GM19240 (cell line): ENCODE results near the gene RAPGEF5.

Experiments used
- DNase-seq: peaks from one replicate; pipeline ENCODE4 v3.0.0; 2011; ENCODE audit warnings: low spot score; ENCODE audit not compliant: insufficient read length

Gene RAPGEF5

DNA sequence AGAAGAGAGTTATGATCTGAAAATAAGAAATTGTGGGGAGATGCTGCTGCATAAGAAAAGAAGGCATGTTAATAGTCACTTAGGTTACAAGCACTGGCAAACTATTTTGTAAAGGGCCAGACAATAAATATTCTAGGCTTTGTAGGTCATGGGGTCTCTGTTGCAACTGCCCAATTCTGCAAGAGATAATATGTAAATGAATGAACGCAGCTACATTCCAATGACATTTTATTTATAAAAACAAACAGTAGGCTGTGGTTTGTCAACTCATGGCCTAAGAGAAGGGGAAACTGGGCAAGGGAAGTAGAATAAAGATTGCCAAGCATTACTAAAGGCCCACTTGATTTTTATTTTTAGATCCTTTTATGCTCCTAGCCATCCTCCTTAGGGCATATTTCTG is 133.1 kb downstream of the RAPGEF5 start:
- no peak for DNase-seq

DNA sequence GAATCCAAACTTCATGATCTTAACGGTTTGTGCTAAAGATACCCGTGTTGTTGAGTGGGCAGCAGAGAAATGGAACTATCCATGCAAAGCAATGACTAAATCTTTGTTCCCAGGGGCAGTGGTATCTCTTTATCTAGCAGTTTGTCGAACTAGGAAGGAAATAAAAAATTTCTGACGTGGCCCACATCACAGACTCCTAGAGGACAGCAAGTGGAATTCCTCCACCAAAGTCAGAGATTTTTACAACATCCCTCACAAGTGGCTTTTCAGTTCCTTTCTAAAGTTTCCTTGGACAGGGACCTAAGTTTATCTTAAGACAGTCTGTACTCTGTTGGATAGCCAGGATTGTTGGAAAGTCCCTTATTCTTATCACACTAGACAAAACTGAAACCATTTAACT is 136.0 kb downstream of the RAPGEF5 start:
- no peak for DNase-seq

DNA sequence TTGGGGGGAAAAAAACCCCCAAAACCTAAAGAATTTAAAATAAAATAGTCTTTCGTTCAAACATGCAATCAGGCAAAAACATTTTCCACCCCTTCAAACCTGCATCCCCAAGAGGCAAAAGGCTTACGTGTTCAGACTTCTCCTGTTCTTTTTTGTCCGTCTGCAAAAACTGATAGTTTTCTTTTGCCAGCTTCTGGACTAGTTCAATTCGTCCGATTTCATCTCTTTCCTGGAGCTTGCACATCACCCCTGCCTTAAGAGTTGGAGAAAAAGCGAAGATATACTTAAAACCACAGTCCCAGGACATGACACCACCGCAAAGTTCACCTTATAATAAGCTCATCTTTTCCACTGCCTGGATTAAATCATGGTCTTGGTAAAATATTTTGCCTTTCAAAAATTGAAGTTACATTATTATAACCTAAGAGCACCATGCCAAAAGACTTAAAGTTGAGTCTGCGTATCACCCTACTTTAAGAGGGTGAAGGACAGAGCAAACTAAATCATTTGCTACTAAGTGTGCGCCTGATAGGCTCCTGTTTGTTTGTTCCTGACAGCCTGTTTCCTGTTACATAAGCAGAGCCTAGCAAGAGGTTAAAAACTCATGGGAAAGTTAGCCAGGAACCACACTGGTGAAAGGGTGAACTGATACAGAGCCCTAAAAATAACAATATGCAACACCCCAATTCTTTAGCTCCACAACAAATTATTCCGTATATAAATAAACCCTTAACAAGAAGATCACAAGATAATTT is 137.0 kb downstream of the RAPGEF5 start:
- DNase-seq = no peak

GRCh38 chr7:22219036-22219435 is 137.9 kb downstream of the RAPGEF5 start:
- DNase-seq = no peak

- DNase-seq = no peak
Observed at GRCh38 chr7:22216832-22217475, 140.0 kb downstream of the RAPGEF5 start.

GRCh38 chr7:22216309-22216708 is 140.6 kb downstream of the RAPGEF5 start:
- DNase-seq = no peak

- DNase-seq = no peak
Observed at GRCh38 chr7:22214000-22214399, 143.0 kb downstream of the RAPGEF5 start.

- no peak for DNase-seq
Observed at GRCh38 chr7:22213081-22213480, 143.9 kb downstream of the RAPGEF5 start.

DNA sequence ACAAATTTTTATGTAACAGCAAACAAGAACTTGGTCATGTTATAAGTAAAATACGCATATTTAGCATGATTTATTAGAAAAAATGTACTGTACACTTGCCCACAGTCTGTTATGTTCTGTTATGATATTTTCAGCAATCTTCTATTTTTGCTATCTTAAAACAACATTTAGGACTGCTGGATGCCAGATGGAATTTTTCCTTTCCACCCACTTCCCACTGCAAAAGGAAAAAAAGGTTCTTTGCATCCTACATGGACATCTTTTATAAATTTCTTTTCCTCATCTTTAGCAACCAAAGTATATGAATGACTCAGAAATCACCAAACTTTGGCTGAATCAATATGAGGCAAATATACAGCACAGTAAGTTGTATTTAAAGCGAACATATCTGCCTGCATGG is 146.0 kb downstream of the RAPGEF5 start:
- no peak for DNase-seq

DNA sequence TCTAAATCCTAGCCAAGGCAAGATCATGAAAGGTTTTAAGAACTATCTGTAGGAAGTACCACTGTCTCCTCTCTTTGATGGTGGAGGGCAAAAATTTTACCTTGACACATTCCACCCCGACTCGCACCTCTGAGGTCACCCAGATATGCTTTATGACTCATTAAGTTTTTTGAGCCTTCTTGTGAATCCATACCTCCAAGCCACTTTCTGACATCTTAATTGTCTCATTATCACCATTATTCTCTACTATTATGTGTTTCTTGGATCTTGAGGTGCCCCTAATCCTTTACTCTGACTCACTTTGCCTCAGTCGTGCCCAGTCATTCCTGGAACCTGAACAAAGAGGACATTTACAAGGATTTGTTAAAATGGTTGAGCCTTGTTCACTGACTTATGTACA is 146.6 kb downstream of the RAPGEF5 start:
- DNase-seq = no peak

- no peak for DNase-seq
Observed at GRCh38 chr7:22208799-22209198, 148.2 kb downstream of the RAPGEF5 start.

DNA sequence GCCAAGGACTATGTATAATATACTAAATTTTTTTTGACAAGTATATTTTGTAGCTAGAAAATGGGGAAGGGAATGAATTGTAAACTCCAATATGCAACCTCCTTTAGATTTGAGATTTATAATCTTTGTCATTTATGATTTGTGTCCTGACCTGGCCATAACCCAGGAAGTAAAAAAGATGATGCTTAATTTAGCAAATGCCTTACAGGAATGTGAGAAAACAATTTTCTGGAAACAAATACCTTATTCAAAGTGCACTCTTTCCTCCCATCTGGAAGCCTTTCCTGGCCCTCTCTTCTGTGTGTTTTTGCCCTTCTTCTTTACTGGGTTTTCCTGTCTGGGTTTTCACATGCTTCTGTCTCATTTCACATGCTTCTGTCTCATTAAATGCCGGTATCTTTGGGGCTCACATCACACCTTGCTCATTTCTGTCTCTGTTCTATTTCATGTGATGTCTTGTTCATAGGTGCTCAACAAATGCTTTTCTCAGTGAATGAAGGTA is 149.2 kb downstream of the RAPGEF5 start:
- no peak for DNase-seq

GRCh38 chr7:22205631-22206030 is 151.3 kb downstream of the RAPGEF5 start:
- no peak for DNase-seq

GRCh38 chr7:22204312-22204711 is 152.6 kb downstream of the RAPGEF5 start:
- DNase-seq = no peak

GRCh38 chr7:22202141-22202540 is 154.8 kb downstream of the RAPGEF5 start:
- DNase-seq = no peak

DNA sequence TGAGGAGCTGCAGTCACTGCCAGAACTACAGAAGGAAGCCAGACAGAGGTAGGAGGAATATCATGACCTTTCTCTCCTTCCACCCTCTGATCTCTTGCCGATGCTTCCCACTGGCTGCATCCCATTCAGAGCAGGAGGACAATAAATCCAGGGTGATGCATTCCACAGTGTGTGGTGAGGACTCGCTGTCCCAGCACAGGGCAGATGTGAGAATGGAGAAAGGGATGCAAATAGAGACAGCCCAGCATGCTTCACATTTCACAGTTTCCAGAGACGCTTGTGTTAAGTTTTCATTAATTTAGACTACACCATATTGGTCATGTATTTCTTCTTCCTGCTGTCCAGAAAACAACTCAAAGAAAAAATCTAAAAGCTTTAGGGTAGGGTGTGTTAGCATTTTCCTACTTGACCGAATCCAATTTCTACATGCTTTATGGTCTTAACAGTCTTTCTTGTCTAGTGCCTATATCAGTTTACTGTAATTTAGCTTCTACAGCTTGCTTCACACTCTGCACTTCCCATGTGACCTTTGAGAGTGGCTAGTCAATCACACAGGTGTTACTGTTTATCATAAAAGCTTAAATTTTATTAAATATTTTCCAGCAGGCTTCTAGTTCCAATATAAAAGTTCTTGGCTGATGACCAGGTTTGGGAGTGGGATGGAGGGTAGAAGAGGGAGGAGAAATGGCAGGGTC is 155.6 kb downstream of the RAPGEF5 start:
- no peak for DNase-seq

- DNase-seq = no peak
Observed at GRCh38 chr7:22200777-22201176, 156.2 kb downstream of the RAPGEF5 start.

DNA sequence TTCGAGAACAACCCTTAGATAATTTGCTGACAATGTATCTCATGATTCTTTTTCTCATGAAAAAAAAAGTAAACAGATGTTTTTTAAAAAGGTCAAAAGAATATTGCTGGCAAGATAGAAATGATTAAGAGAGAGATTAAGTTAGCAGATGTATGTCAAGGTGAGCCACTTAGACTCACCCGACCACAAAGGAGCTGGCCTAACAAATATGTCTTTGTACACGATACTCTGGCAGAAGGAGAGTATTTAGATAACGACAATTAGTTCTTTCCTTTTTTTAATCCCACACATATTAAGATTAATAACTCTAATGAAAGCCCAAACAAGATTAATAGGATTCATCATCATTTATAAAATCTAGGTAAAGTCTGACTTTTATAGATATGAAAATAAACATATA is 156.7 kb downstream of the RAPGEF5 start:
- DNase-seq = no peak

DNA sequence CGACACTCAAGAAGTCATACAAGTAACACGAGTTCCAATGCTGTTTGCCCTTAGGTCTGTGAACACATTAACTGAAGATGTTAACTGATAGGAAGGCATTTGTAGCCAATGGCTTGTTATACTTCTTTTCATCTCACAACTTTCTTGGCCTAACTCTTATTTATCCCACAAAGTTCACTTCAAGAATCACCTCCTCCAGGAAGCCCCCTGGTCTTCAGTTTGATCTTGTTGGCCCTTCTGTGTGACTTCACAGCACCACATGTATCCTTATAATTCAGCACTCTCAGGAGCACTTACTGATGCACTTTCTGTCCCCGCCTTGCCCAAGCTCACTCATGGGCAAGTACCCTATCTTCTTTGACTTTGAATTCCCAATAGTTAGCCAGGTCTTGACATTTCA is 159.6 kb downstream of the RAPGEF5 start:
- DNase-seq = no peak

- DNase-seq = no peak
Observed at GRCh38 chr7:22196429-22196828, 160.5 kb downstream of the RAPGEF5 start.

- no peak for DNase-seq
Observed at GRCh38 chr7:22195397-22196172, 161.4 kb downstream of the RAPGEF5 start.
